ENCODE results near the gene EPSTI1.

Gene EPSTI1

GRCh38 chr13:43000676-43001075 is 8.6 kb upstream of the EPSTI1 start:
- no CpG with 5 or more reads among the region's 4 CpGs for WGBS, 2 donors (ENCODE audit: extremely low coverage in 2 of 2, insufficient read length in 2 of 2, insufficient replicate concordance in 1 of 2)
- H2AK5ac ChIP-seq (ENCODE audit: low read depth, low read length), result no peak overlapping the region
- DNase-seq (ENCODE audit: low spot score), result no peak

GRCh38 chr13:42999491-42999890 is 7.5 kb upstream of the EPSTI1 start:
- H4K91ac ChIP-seq (ENCODE audit: low read depth, low read length, poor library complexity), result no peak overlapping the region
- no peak overlapping the region for H2AK5ac ChIP-seq (ENCODE audit: low read depth, low read length)
- no peak overlapping the region for H3K4ac ChIP-seq (ENCODE audit: low read length)
- no peak overlapping the region for H3K4me2 ChIP-seq (ENCODE audit: insufficient read depth, low read length, poor library complexity, severe bottlenecking)
- H2BK120ac ChIP-seq (ENCODE audit: low read depth, low read length), result no peak overlapping the region
- H4K8ac ChIP-seq (ENCODE audit: low read depth, low read length), result no peak overlapping the region
- H3K23ac ChIP-seq (ENCODE audit: low read depth, low read length, poor library complexity), result no peak overlapping the region
- H3K79me1 ChIP-seq (ENCODE audit: low read depth, low read length), result no peaks in the 10 kb centered on the region
- no peak overlapping the region for H3K27ac ChIP-seq (replicated peaks; ENCODE audit: low read length)
- WGBS, 2 donors (ENCODE audit: extremely low coverage in 2 of 2, insufficient read length in 2 of 2, insufficient replicate concordance in 1 of 2), result no CpG with 5 or more reads among the region's 2 CpGs
- no peaks in the 10 kb centered on the region for H3K27me3 ChIP-seq (ENCODE audit: control insufficient read depth in 3 of 3, insufficient read depth in 3 of 3, low read depth in 1 of 3, low read length in 3 of 3)
- no peak overlapping the region for H3K4me3 ChIP-seq (ENCODE audit: low read length in 2 of 2)
- H2BK5ac ChIP-seq (ENCODE audit: low read length), result no peak overlapping the region
- H3K36me3 ChIP-seq (replicated peaks in 1 of 2; ENCODE audit: control insufficient read depth in 2 of 2, insufficient read depth in 2 of 2, low read length in 2 of 2), result no peaks in the 10 kb centered on the region
- H3K4me1 ChIP-seq (ENCODE audit: control insufficient read depth in 2 of 2, insufficient read depth in 1 of 2, low read depth in 1 of 2, low read length in 2 of 2), result no peaks in the 10 kb centered on the region
- no peak overlapping the region for H3K9ac ChIP-seq (ENCODE audit: low read depth, low read length, poor library complexity)
- H3K9me3 ChIP-seq (replicated peaks in 1 of 2; ENCODE audit: control insufficient read depth in 2 of 2, insufficient read depth in 1 of 2, low read depth in 1 of 2, low read length in 2 of 2), result no peaks in the 10 kb centered on the region
- DNase-seq (ENCODE audit: low spot score), result no peak
- no peak overlapping the region for H2BK15ac ChIP-seq (ENCODE audit: low read length)
- no peak overlapping the region for H3K14ac ChIP-seq (ENCODE audit: low read length)
- no peak overlapping the region for H2AFZ ChIP-seq (ENCODE audit: low read length)
- H2BK12ac ChIP-seq (ENCODE audit: low read length), result no peak overlapping the region
- no peak overlapping the region for H3K18ac ChIP-seq (ENCODE audit: low read length)

More at GRCh38 chr13:43000676-43001075, 8.6 kb upstream of the EPSTI1 start:
- H2AFZ ChIP-seq (ENCODE audit: low read length), result no peak overlapping the region
- H3K4me2 ChIP-seq (ENCODE audit: insufficient read depth, low read length, poor library complexity, severe bottlenecking), result no peak overlapping the region
- no peak overlapping the region for H3K23ac ChIP-seq (ENCODE audit: low read depth, low read length, poor library complexity)
- no peak overlapping the region for H3K27ac ChIP-seq (replicated peaks; ENCODE audit: low read length)
- H3K4me3 ChIP-seq (ENCODE audit: low read length in 2 of 2), result no peak overlapping the region
- H4K8ac ChIP-seq (ENCODE audit: low read depth, low read length), result no peak overlapping the region
- no peak overlapping the region for H3K9ac ChIP-seq (ENCODE audit: low read depth, low read length, poor library complexity)
- no peak overlapping the region for H3K4ac ChIP-seq (ENCODE audit: low read length)
- H3K4me1 ChIP-seq (ENCODE audit: control insufficient read depth in 2 of 2, insufficient read depth in 1 of 2, low read depth in 1 of 2, low read length in 2 of 2), result peaks cover 0 to 2% of the 10 kb centered on the region in 2 donors
- H3K27me3 ChIP-seq (ENCODE audit: control insufficient read depth in 3 of 3, insufficient read depth in 3 of 3, low read depth in 1 of 3, low read length in 3 of 3), result no peaks in the 10 kb centered on the region
- no peaks in the 10 kb centered on the region for H3K79me1 ChIP-seq (ENCODE audit: low read depth, low read length)
- no peak overlapping the region for H2BK12ac ChIP-seq (ENCODE audit: low read length)
- no peaks in the 10 kb centered on the region for H3K36me3 ChIP-seq (replicated peaks in 1 of 2; ENCODE audit: control insufficient read depth in 2 of 2, insufficient read depth in 2 of 2, low read length in 2 of 2)
- no peaks in the 10 kb centered on the region for H3K9me3 ChIP-seq (replicated peaks in 1 of 2; ENCODE audit: control insufficient read depth in 2 of 2, insufficient read depth in 1 of 2, low read depth in 1 of 2, low read length in 2 of 2)
- H2BK120ac ChIP-seq (ENCODE audit: low read depth, low read length), result no peak overlapping the region
- no peak overlapping the region for H2BK15ac ChIP-seq (ENCODE audit: low read length)
- no peak overlapping the region for H3K14ac ChIP-seq (ENCODE audit: low read length)
- H2BK5ac ChIP-seq (ENCODE audit: low read length), result no peak overlapping the region
- H4K91ac ChIP-seq (ENCODE audit: low read depth, low read length, poor library complexity), result no peak overlapping the region
- H3K18ac ChIP-seq (ENCODE audit: low read length), result no peak overlapping the region

- Histone ChIP-seq H3K23ac (ENCODE audit: low read depth, low read length, poor library complexity) (no peak overlapping the region), H2BK120ac (ENCODE audit: low read depth, low read length) (no peak overlapping the region), H2AFZ (ENCODE audit: low read length) (no peak overlapping the region), H3K4me3 (ENCODE audit: low read length in 2 of 2) (no peak overlapping the region), H3K18ac (ENCODE audit: low read length) (no peak overlapping the region), H3K79me1 (ENCODE audit: low read depth, low read length) (no peaks in the 10 kb centered on the region), H3K9ac (ENCODE audit: low read depth, low read length, poor library complexity) (no peak overlapping the region), H3K27me3 (ENCODE audit: control insufficient read depth in 3 of 3, insufficient read depth in 3 of 3, low read depth in 1 of 3, low read length in 3 of 3) (peaks cover 0 to 12% (median 0%) of the 10 kb centered on the region in 3 experiments), H4K91ac (ENCODE audit: low read depth, low read length, poor library complexity) (no peak overlapping the region), H3K4me2 (ENCODE audit: insufficient read depth, low read length, poor library complexity, severe bottlenecking) (no peak overlapping the region), H3K27ac (replicated peaks; ENCODE audit: low read length) (no peak overlapping the region), H3K4ac (ENCODE audit: low read length) (no peak overlapping the region), H3K14ac (ENCODE audit: low read length) (no peak overlapping the region), H2AK5ac (ENCODE audit: low read depth, low read length) (no peak overlapping the region), H2BK5ac (ENCODE audit: low read length) (no peak overlapping the region), H2BK12ac (ENCODE audit: low read length) (no peak overlapping the region), H4K8ac (ENCODE audit: low read depth, low read length) (no peak overlapping the region), H3K9me3 (replicated peaks in 1 of 2; ENCODE audit: control insufficient read depth in 2 of 2, insufficient read depth in 1 of 2, low read depth in 1 of 2, low read length in 2 of 2) (no peaks in the 10 kb centered on the region), H3K36me3 (replicated peaks in 1 of 2; ENCODE audit: control insufficient read depth in 2 of 2, insufficient read depth in 2 of 2, low read length in 2 of 2) (no peaks in the 10 kb centered on the region), H3K4me1 (ENCODE audit: control insufficient read depth in 2 of 2, insufficient read depth in 1 of 2, low read depth in 1 of 2, low read length in 2 of 2) (no peaks in the 10 kb centered on the region), H2BK15ac (ENCODE audit: low read length) (no peak overlapping the region)
- no CpG with 5 or more reads among the region's 2 CpGs for WGBS, 2 donors (ENCODE audit: extremely low coverage in 2 of 2, insufficient read length in 2 of 2, insufficient replicate concordance in 1 of 2)
- no peak for DNase-seq (ENCODE audit: low spot score)
Observed at GRCh38 chr13:42997381-42997780, 5.3 kb upstream of the EPSTI1 start.

GRCh38 chr13:42996584-42996983 is 4.5 kb upstream of the EPSTI1 start:
- H4K8ac ChIP-seq (ENCODE audit: low read depth, low read length), result no peak overlapping the region

More at GRCh38 chr13:42996584-42996983, 4.5 kb upstream of the EPSTI1 start:
- no peak overlapping the region for H3K23ac ChIP-seq (ENCODE audit: low read depth, low read length, poor library complexity)
- no peak for DNase-seq (ENCODE audit: low spot score)
- H2AK5ac ChIP-seq (ENCODE audit: low read depth, low read length), result no peak overlapping the region
- H3K36me3 ChIP-seq (replicated peaks in 1 of 2; ENCODE audit: control insufficient read depth in 2 of 2, insufficient read depth in 2 of 2, low read length in 2 of 2), result no peaks in the 10 kb centered on the region
- H3K27me3 ChIP-seq (ENCODE audit: control insufficient read depth in 3 of 3, insufficient read depth in 3 of 3, low read depth in 1 of 3, low read length in 3 of 3), result peaks cover 0 to 20% (median 6%) of the 10 kb centered on the region in 3 experiments
- no peak overlapping the region for H3K18ac ChIP-seq (ENCODE audit: low read length)
- H3K9ac ChIP-seq (ENCODE audit: low read depth, low read length, poor library complexity), result no peak overlapping the region
- H3K4me1 ChIP-seq (ENCODE audit: control insufficient read depth in 2 of 2, insufficient read depth in 1 of 2, low read depth in 1 of 2, low read length in 2 of 2), result peaks cover 0 to 1% of the 10 kb centered on the region in 2 donors
- H2BK12ac ChIP-seq (ENCODE audit: low read length), result no peak overlapping the region
- no peak overlapping the region for H2AFZ ChIP-seq (ENCODE audit: low read length)
- no peak overlapping the region for H3K14ac ChIP-seq (ENCODE audit: low read length)
- H3K4me3 ChIP-seq (ENCODE audit: low read length in 2 of 2), result no peak overlapping the region
- H3K79me1 ChIP-seq (ENCODE audit: low read depth, low read length), result no peaks in the 10 kb centered on the region
- no CpG with 5 or more reads among the region's 3 CpGs for WGBS, 2 donors (ENCODE audit: extremely low coverage in 2 of 2, insufficient read length in 2 of 2, insufficient replicate concordance in 1 of 2)
- no peak overlapping the region for H2BK5ac ChIP-seq (ENCODE audit: low read length)
- H2BK15ac ChIP-seq (ENCODE audit: low read length), result no peak overlapping the region
- no peak overlapping the region for H3K4me2 ChIP-seq (ENCODE audit: insufficient read depth, low read length, poor library complexity, severe bottlenecking)
- no peak overlapping the region for H4K91ac ChIP-seq (ENCODE audit: low read depth, low read length, poor library complexity)
- no peaks in the 10 kb centered on the region for H3K9me3 ChIP-seq (replicated peaks in 1 of 2; ENCODE audit: control insufficient read depth in 2 of 2, insufficient read depth in 1 of 2, low read depth in 1 of 2, low read length in 2 of 2)
- H3K4ac ChIP-seq (ENCODE audit: low read length), result no peak overlapping the region
- no peak overlapping the region for H3K27ac ChIP-seq (replicated peaks; ENCODE audit: low read length)
- H2BK120ac ChIP-seq (ENCODE audit: low read depth, low read length), result no peak overlapping the region
